CMK (cell line): Measurements from ENCODE around the gene CUL5.
"Not testable (repeated sequence)": the region's sequence is repeated elsewhere in the genome, so short reads cannot be mapped to it uniquely, and the experiment has no call there.

Source experiments
- DNase-seq: peaks from one replicate; pipeline ENCODE4 v3.0.0-alpha.2; 2010; ENCODE audit warnings: low read depth

Gene CUL5

DNA sequence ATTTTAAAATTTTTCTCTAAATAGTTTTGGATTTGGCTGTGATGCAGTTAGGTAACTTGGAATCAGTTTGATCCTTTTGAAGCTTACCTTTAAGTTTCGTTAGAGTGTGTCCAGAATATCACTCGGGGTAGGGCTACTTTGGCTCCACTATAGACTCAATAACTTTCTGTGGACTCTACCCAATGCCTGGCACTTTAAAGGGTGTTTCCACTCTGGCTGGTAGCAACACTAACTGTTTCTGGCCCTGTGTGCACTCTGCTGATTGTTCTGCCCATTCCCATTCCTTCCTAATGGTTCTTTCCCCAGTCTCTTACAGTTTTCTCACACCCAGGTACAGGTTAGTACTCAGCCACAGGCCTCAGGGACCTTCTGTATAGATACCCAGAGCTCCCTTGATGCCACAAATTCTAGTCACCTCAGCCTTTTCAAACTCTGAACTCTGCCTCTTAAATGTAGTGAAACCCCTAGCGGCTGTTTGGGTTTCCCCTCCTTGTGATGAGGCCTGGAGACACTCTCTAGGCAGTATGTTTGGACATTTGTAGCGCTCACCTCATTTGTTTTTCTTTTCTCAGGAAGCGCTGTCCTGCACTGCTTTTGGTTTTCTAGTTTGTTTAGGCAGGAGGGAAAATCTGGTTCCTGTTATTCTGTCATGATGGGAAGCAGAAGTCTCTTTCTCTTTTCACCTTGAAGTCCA, 16.8 kb downstream of the CUL5 start:
- DNase-seq = no peak

DNA sequence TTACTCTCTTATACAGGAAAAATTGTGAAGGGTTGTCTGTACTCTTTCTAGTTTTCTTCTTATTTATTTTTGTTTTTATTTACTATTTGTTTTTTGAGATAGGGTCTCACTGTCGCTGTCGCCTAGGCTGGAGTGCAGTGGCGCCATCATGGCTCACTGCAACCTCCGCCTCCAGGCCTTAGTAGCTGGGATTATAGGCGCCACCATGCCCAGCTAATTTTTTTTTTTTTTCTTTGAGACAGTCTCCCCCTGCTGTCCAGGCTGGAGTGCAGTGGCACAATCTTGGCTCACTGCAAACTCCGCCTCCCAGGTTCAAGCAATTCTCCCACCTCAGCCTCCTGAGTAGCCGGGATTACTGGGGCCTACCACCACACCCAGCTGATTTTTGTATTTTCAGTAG, 18.4 kb downstream of the CUL5 start:
- DNase-seq = no peak

DNA sequence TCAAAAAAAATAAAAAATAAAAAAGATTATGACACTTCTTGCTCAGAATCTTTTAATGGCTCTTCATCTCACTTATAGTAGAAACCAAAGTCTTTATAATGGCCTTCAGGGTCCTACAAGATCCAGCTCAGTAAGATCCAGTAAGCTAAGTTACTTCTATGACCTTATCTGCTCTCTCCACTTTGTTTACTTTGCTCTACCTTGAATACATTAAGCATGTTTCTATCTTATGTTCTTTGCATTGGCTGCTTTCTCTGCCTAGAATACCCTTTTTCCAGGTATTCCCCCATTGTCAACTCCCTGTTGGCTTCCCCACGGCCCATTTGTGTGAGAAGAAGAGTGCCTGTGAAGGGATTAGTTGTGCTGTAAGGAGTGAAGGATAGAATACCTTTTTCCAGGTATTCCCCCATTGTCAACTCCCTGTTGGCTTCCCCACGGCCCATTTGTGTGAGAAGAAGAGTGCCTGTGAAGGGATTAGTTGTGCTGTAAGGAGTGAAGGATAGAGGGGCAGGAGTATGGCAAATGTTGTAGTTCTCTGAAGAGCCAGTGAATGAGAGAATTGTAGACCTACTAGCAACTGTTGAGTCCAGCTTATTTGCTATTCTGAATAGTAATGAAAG, 20.2 kb downstream of the CUL5 start:
- not testable (repeated sequence) for DNase-seq

DNA sequence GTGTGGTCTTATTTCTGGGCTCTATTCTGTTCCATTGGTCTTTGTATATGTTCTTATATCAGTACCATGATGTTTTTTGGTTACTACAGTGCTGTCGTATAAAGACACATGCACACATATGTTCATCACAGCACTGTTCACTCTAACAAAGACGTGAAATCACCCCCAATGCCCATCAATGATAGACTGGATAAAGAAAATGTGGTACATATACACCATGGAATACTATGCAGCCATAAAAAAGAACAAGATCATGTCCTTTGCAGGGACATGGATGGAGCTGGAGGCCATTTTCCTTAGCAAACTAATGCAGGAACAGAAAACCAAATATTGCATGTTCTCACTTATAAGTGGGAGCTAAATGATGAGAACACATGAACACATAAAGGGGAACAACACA, 22.9 kb downstream of the CUL5 start:
- DNase-seq = not testable (repeated sequence)

DNA sequence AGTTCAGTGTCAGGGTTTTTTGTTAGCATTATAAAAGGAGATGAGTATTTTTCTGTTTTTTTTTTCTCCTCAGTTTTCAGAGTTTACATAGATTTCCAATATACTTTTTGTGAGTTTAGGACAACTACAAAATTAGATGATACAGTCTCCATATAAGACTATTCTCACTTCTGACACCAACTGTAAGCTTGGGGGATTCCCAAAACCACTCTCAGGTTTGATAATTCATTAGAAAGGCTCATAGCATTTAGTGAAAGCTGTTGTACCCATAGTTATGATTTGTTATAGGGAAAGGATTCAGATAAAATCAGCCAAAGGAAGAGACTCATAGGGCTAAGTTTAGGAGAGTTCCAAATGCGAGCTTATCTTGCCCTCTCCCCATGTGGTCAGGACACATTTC, 24.1 kb downstream of the CUL5 start:
- no peak for DNase-seq

DNA sequence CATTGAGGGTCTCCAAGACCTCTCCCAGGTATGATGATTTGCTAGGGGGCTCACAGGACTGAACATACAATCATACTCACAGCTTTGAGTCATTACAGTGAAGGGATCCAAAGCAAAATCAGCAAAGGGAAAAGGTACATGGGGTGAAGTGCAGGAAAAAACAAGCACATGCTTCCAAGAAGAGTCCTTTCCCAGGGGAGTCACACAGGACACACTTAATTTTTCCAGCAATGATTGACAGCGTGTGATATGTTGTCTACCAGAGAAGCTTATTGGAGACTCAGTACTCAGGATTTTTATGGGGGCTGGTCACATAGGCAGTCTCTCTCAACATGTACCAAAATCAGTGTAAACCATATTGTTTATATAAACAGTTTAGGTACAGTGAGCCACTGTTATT, 25.3 kb downstream of the CUL5 start:
- DNase-seq = no peak

DNA sequence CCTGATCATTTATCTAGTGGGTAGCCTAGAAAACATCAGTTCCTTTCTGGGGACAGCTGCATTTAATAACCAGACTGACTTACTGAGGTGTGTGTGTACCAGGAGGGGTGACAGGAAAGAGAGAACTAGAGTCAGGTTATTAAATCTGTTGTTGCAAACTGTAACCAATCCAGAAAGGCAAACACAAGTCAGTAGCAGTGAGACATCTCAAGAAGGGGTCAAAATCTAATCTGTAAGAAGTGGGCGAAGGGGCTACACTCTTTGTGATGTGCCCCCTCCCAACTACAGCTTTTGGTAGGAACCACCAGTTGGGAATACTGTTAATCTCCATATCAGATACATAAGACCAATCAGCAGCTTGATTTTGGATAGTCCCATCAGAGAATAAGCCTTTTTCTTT, 26.3 kb downstream of the CUL5 start:
- DNase-seq = no peak

DNA sequence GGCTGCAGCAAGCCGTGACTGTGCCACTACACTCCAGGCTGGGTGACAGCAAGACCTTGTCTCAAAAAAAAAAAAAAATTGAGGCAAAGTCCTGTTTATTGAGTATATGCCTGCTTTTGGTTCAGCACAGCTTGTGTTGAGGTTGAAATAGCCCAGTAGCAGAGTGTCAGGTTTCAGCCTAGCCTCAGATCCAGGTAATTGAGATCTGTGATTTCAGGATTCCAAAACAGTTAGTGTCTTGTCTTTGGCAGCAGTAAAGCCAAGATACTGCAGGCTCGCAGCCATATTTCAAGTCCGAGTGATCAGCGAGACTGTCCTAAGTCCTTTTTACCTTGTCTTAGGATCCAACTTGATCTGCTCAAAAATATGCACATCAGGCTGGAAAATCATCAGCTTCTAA, 27.0 kb downstream of the CUL5 start:
- DNase-seq = no peak

DNA sequence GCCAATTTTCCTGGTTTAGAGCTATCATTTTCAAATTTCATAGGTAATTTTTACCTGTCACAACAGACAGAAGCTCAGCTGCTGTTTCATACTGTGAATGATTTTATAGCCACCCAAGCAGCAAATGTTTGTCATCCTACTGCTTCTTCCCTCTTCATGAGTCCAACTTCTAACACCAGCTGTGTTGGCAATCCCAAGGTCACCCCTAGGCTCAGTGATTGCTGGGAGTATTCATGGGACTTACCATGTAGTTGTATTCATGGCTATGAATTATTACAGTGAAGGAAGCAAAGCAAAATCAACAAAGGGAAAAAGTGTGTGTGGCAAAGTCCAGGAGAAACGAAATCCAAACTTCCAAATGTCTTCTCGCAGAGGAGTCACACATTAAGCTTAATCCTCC, 28.5 kb downstream of the CUL5 start:
- no peak for DNase-seq

DNA sequence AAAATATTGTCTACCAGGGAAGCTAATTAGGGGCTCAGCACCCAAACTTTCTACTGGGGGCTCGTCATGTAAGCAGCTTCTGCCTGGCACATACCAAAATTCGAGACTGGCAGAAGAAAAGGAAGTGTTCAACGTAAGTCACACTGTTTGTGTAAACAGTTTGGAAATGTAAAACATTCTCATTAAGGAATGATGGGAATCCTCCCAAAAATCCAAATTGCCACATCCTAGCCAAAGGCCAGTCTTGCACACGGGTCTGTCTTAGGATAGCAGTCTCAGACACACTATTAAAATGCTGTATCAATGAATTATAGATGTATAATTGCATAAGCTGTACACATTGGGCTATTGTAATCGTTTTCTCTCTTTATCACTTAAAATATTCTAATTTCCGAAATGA, 28.9 kb downstream of the CUL5 start:
- no peak for DNase-seq

DNA sequence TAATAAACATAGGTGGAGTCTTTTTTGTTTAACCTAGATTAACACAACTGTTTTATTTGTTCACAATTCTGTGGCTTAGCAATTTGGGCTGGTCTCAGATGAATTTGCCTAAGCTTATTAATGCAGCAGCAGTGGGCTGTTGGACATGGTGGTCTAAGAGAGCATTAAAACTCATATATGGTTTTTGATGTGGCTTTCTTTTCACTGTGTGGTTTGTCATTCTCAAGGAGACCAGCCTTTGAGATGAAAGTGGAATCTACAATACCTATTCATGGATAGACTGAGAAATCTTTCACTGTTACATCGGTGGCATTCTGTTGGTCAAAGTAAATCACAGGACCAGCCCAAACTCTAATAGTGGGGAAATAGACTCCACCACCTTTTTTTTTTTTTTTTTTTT, 39.6 kb downstream of the CUL5 start:
- DNase-seq = no peak

DNA sequence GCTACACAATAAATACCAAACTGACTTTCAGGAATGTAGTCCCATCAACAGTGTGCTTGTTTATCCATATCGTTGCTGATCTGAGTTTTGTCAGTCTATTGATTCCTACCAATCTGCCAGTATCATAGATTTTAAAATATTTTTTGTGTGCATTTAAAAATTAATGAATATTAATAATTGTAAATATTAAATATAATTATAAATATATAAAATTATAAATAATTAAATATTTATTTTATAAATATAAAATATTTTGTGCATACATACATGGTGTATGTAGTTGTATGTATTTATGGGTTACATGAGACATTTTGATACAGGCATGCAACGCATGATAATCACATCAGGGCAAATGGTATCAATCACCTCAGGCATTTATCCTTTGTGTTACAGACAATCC, 53.6 kb downstream of the CUL5 start:
- DNase-seq = no peak

DNA sequence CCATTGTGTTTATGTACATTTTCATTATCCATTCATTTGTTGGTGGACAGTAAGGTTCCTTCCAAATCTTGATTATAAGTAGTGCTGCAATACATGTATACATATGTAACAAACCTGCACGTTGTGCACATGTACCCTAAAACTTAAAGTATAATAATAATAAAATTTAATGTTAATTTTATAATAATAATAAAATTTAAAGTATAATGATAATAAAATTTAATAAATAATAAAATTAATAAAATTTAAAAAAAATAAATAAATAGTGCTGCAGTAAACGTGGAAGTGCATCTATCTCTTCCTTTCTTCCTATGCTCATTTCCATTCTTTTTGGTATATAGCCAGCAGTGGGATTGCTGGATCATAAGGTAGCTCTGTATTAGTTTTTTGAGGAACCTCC, 54.7 kb downstream of the CUL5 start:
- no peak for DNase-seq

DNA sequence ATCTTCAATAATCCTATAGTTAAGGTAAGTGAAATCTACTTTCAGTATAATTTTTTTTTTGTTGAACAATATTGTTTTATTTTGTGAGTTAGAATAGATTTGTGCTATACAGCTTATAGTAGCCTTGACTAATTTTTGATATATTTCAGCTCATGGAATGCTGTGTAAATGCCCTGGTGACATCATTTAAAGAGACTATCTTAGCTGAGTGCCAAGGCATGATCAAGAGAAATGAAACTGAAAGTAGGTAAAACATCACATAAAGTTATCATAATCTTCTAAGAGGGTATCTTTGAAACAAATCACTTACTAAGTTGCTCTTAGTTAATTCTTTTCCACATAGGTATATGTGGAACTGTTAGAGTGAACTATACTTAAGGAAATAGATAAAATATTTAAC, 61.2 kb downstream of the CUL5 start:
- no peak for DNase-seq

DNA sequence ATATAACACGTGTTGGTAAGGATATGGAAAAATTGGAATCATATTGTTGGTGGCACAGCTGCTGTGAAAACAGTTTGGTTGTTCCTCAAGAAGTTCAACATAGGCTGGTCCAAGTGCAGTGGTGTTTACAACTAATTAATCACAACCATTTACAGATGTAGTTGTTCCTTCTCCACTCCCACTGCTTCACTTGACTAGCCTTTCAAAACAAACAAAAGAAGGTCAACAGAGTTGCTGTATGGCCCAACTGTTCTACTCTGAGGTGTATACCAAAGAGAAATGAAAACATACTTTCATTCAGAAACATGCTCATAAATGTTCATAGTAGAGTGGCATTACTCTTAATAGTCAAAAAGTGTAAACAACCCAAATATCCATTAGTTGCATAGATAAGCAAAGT, 76.1 kb downstream of the CUL5 start:
- no peak for DNase-seq

DNA sequence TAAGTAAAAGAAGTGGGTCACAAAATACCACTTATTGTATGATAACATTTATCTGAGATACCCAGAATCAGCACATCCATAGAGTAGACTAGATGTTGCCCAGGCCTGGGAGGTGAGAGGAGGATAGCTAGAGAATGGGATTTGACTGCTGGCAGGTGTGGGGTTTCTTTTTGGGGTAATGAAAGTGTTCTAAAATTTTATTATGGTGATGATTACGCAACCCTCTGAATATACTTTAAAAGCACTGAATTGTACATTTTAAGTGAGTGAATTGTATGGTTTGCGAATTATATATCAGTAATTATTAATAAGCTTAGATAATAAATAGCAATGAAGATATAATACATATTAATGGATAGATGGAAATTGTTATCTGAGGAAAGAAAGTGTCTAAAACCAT, 77.0 kb downstream of the CUL5 start:
- no peak for DNase-seq

DNA sequence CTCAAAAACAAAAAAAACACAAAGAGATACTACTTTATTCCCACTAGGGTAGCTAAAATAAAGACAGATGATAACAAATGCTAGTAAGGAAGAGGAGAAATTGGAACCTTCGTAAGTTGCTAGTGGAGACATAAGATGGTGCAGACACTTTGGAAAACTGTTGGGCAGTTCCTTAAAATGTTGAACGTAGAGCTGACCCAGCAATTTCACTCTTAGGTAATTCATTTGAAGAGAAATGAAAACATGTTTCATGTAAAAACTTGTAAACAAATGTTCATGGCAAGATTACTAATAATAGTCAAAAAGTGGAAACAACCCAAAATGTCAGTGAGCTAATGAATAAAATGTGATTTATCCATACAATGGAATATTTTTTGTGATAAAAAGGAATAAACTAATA, 83.4 kb downstream of the CUL5 start:
- no peak for DNase-seq

DNA sequence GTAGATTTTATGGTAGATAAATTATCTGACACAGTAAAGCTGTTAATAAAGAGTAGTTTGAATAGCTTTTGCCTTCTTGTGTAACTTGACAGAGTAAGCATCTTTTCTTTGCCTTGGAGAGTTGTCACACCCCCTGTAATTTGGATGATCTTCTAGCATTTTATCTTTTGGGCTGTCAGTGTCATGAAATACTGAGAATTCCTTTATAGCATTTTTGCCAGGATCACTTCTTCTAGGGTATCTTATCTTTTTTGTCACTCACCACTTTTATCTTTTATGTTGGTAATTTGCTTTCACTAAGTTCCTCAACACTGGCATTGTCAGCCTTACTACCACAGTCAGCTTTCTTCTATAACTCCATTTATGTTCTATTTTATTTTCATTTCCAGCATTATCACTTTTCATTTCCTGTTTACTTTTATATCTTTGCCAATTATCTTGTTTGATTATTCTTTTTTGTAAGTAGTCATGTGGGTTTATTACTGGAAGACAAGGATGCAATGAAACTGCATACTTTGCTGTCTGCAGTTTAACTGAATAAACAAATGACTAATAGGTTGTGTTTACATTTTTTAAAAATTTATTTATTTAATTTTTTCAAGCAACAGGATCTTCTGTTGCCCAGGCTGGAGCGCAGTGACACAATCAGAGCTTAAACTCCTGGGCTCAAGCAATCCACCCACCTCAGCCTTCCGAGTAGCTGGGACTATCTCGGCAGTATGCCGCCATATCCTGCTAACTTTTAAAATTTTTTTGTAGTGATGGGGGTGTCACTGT, 84.6 kb downstream of the CUL5 start:
- no peak for DNase-seq

DNA sequence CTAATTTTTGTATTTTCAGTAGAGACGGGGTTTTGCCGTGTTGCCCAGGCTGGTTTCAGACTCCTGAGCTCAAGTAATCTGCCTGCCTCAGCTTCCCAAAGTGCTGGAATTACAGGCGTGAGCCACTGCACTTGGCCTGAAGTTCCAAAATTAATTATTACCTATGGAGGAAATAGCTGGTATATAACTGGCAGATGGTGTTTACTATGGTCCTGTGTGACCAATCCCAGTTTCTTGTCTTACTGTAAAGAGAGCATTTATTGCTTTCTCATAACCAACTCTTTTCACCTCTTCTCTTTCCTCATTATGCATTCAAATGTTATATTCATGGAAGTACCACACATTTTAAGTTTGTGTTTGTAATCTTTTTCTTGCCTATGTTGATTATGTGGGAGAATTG, 88.5 kb downstream of the CUL5 start:
- no peak for DNase-seq

DNA sequence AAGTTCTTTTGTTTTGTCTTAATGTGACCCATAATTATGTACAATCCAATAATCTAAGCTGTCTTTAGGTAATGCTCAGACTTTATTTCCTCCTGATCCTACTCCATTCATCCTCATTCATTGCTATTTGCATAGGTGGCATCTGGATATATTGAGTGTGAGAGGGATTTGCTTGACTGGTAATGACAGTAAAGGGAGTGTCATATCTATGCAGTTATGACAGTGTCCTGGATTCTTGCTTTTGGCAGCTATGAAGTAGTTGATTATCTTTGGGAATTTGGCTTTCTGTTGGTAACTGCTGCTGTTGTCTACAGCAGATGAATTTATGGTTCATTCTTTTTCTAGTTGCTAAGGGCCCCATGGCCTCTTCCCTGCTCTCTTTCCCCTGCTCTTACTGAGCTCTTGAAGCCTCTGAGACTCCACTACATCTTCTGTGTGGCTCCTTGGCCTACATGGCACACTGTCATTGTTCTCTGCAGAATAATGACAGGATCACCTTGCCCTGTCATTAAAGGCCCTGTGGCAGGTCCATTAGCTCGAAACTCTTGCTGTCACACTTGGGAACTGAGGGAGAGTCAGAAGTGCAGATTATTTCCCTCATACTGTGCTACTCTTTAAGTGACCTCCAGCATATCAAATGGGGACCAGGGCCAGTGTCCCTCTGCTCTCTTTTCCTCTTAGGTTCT, 92.5 kb downstream of the CUL5 start:
- DNase-seq = no peak

DNA sequence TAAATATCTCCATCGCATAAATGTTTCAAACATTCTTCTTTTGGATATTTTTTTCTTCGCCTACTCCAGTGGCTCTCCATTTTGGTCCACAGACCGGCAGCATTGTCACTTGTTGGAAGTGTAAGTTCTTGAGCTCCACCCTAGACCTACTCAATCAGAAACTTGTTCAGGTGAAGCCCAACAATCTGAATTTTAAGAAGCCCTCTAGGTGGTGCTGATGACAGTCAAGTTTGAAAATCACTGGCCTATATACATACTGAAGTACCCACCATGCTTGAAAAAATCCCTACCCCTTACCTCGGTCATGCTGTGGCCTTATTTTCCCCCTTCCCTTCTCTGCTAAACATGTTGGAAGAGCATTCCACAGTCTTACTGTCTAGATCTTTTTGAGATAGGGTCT, 102.4 kb downstream of the CUL5 start:
- no peak for DNase-seq

DNA sequence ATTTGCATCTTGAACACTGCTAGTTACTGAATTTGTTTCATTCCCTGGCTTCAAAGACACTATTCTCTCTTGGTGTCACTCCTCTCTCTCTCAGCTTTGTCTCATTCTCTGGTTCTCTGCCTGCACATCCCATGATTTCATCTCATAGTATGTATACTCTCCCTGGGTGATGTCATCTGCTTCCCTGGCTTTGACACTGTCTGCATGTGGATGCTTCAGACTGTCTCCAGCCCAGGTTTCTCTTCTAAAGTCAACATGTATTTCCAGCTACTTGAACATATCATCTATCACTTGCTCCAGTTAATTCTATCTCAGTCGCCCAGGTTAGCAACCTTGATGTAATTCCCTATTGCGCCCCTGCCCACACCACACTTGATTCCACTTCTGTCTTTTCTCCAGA, 103.4 kb downstream of the CUL5 start:
- no peak for DNase-seq
